SK-N-SH (cell line): ENCODE measurements around the gene IL18R1.

Experiments used
- CTCF ChIP-seq: fragments of 200-600 bp; sonication (generic); IDR thresholded peaks from 2 replicates; pipeline ENCODE4 v1.6.1; 2017; ENCODE audit warnings: antibody characterized with exemption, mild to moderate bottlenecking, moderate library complexity
- EZH2phosphoT487 ChIP-seq: fragments of 200-600 bp; sonication (generic); IDR thresholded peaks from 2 replicates; pipeline ENCODE4 v1.6.1; 2017; ENCODE audit warnings: low read depth, mixed run types, mild to moderate bottlenecking, antibody characterized with exemption, moderate library complexity, borderline replicate concordance
- FOSL2 ChIP-seq: IDR thresholded peaks from 2 replicates; pipeline ENCODE4 v1.4.0; 2012; ENCODE audit warnings: low read depth, mild to moderate bottlenecking, moderate library complexity, borderline replicate concordance
- FOXJ3 ChIP-seq: sonication (generic); formaldehyde crosslinking; IDR thresholded peaks from 2 replicates; pipeline ENCODE4 v1.5.1; 2020; ENCODE audit warnings: mild to moderate bottlenecking, missing genetic modification reagents
- GABPA ChIP-seq: IDR thresholded peaks from 2 replicates; pipeline ENCODE4 v1.4.0; 2012; ENCODE audit warnings: low read depth, mild to moderate bottlenecking
- POLR2AphosphoS5 ChIP-seq: IDR thresholded peaks from 2 replicates; pipeline ENCODE4 v1.6.1; 2012; ENCODE audit warnings: low read depth, low read length
- RAD21 ChIP-seq: IDR thresholded peaks from 2 replicates; pipeline ENCODE4 v1.6.1; 2012; ENCODE audit warnings: mild to moderate bottlenecking, low read length
- RCOR1 ChIP-seq: fragments of 150-350 bp; IDR thresholded peaks from 2 replicates; pipeline ENCODE4 v1.6.1; 2017; ENCODE audit warnings: antibody characterized with exemption, low read length
- SIN3A ChIP-seq: IDR thresholded peaks from 2 replicates; pipeline ENCODE4 v1.6.1; 2012; ENCODE audit warnings: low read depth, mild to moderate bottlenecking, low read length, moderate library complexity, borderline replicate concordance
- YY1 ChIP-seq: IDR thresholded peaks from 2 replicates; pipeline ENCODE4 v1.4.0; 2012; ENCODE audit warnings: low read depth, mild to moderate bottlenecking

- TF ChIP-seq POLR2AphosphoS5 (no peak), FOSL2 (no peak), CTCF (no peak), GABPA (no peak), YY1 (no peak), SIN3A (no peak), RAD21 (no peak), EZH2phosphoT487 (no peak), FOXJ3 (CRISPR knock-in tag) (no peak), RCOR1 (no peak)
These were observed 64.7 kb downstream of the IL18R1 start for GRCh38 chr2:102420290-102420689.
